Brain pericyte (primary cell): ENCODE data around the gene EPB41.
"Not testable (repeated sequence)": the region's sequence is repeated elsewhere in the genome, so short reads cannot be mapped to it uniquely, and the experiment has no call there.

Experiments used
- DNase-seq: peaks from one replicate; pipeline ENCODE4 v3.0.0-alpha.2; 2012; ENCODE audit warnings: low read depth, low spot score

The EPB41 gene

GRCh38 chr1:29052100-29052499 lies 137.7 kb downstream of the EPB41 start:
- no peak for DNase-seq

GRCh38 chr1:29052941-29053340 lies 138.6 kb downstream of the EPB41 start:
- no peak for DNase-seq

GRCh38 chr1:29055160-29055559 lies 140.8 kb downstream of the EPB41 start:
- DNase-seq, result no peak

- DNase-seq, result no peak
Observed at GRCh38 chr1:29056256-29056655, 141.9 kb downstream of the EPB41 start.

- DNase-seq, result no peak
Observed at GRCh38 chr1:29057700-29058099, 143.3 kb downstream of the EPB41 start.

- no peak for DNase-seq
Observed at GRCh38 chr1:29062157-29062942, 148.0 kb downstream of the EPB41 start.

- no peak for DNase-seq
Observed at GRCh38 chr1:29064064-29064463, 149.7 kb downstream of the EPB41 start.

- no peak for DNase-seq
Observed at GRCh38 chr1:29077155-29077554, 162.8 kb downstream of the EPB41 start.

- not testable (repeated sequence) for DNase-seq
Observed at GRCh38 chr1:29079916-29080629, 165.7 kb downstream of the EPB41 start.

GRCh38 chr1:29081201-29081600 lies 166.8 kb downstream of the EPB41 start:
- no peak for DNase-seq

- no peak for DNase-seq
Observed at GRCh38 chr1:29082519-29082918, 168.2 kb downstream of the EPB41 start.

- no peak for DNase-seq
Observed at GRCh38 chr1:29083317-29084195, 169.2 kb downstream of the EPB41 start.

- DNase-seq, result no peak
Observed at GRCh38 chr1:29084196-29084521, 169.8 kb downstream of the EPB41 start.

GRCh38 chr1:29090937-29091618 lies 176.7 kb downstream of the EPB41 start:
- no peak for DNase-seq

GRCh38 chr1:29092704-29093103 lies 178.3 kb downstream of the EPB41 start:
- not testable (repeated sequence) for DNase-seq

GRCh38 chr1:29094433-29094832 lies 180.1 kb downstream of the EPB41 start:
- no peak for DNase-seq

GRCh38 chr1:29094954-29095353 lies 180.6 kb downstream of the EPB41 start:
- DNase-seq, result no peak

- no peak for DNase-seq
Observed at GRCh38 chr1:29096231-29096886, 182.0 kb downstream of the EPB41 start.

GRCh38 chr1:29099286-29099685 lies 184.9 kb downstream of the EPB41 start:
- DNase-seq, result no peak

- no peak for DNase-seq
Observed at GRCh38 chr1:29100487-29100886, 186.1 kb downstream of the EPB41 start.

GRCh38 chr1:29105822-29106221 lies 191.5 kb downstream of the EPB41 start:
- no peak for DNase-seq
